ENCODE measurements around the gene SLC17A3. TPM values are rescaled to one million over a fixed set of nuclear protein-coding genes. Genes with fewer than 3 reads are reported as not detected.

Gene SLC17A3
- total RNA-seq, 5 donors from 2014 or later (not counting 1 experiment from before 2014, with no cell fraction given): 0.38 to 1.0 (median 0.67) TPM; not detected in 1

DNA sequence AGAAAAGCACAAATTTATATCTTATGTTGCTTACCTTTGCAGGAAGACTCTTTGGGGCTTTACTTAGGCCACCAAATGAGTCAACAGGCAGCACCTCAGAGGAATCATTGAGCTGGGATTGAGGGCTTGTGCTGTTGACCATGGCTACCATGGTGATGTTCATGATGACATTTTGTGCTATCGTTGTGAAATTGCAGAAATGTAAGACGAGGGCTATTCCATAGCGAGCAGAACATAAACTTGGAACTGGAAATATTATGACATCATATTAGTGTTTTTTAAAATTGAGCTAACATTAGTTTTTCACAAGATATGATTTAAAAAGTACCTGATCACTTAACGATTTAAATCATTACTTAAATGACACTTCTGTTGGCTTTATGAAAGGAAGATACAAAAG, 11.8 kb downstream of the SLC17A3 start:
- CTCF ChIA-PET: interaction anchor here in 1 of 2 donors (0.6 to 1.2 kb wide), 3 partner anchors 10 to 142 kb away, joined by 3 to 4 read pairs (median 4); no protein-coding TSS in a partner anchor
- WGBS (ENCODE audit: insufficient coverage): no CpG with 5 or more reads among the region's 4 CpGs
- Mint-ChIP-seq H3K9me3 (peaks cover 0 to 3% (median 0%) of the 10 kb centered on the region in 3 donors), H3K27ac (no peak overlapping the region), H3K4me3 (no peak overlapping the region), H3K36me3 (no peaks in the 10 kb centered on the region), H3K4me1 (peaks cover 25 to 42% (median 27%) of the 10 kb centered on the region in 3 donors), H3K27me3 (peaks cover 0 to 11% of the 10 kb centered on the region in 2 donors)
- no peak for ATAC-seq (replicated peaks in 1 of 4)
- Histone ChIP-seq H3K36me3 (ENCODE audit: control insufficient read depth in 2 of 2, extremely low read depth in 1 of 2, insufficient read depth in 1 of 2, low read length in 1 of 2) (no peaks in the 10 kb centered on the region), H3K27ac (ENCODE audit: low read length) (no peak overlapping the region), H3K4me3 (ENCODE audit: control insufficient read depth in 1 of 2, extremely low read depth in 1 of 2, low read length in 1 of 2) (no peak overlapping the region), H3K4me1 (ENCODE audit: control insufficient read depth in 1 of 2, extremely low read depth in 1 of 2, insufficient read depth in 2 of 2, low read length in 2 of 2) (peaks cover 10 to 11% of the 10 kb centered on the region in 2 experiments), H3K9me3 (no peaks in the 10 kb centered on the region), H3K27me3 (replicated peaks in 1 of 2; ENCODE audit: control insufficient read depth in 2 of 2, extremely low read depth in 1 of 2, insufficient read depth in 2 of 2, low read length in 1 of 2) (no peaks in the 10 kb centered on the region)
- POLR2A ChIA-PET: interaction anchor here in 1 of 2 donors (0.6 kb wide), 2 partner anchors 101 to 531 kb away, joined by 3 read pairs; no protein-coding TSS in a partner anchor
- DNase-seq: no peak

GRCh38 chr6:25852756-25853155, 21.3 kb downstream of the SLC17A3 start:
- Histone ChIP-seq H3K27ac (ENCODE audit: low read length) (no peak overlapping the region), H3K4me3 (ENCODE audit: control insufficient read depth in 1 of 2, extremely low read depth in 1 of 2, low read length in 1 of 2) (no peak overlapping the region), H3K36me3 (ENCODE audit: control insufficient read depth in 2 of 2, extremely low read depth in 1 of 2, insufficient read depth in 1 of 2, low read length in 1 of 2) (no peaks in the 10 kb centered on the region), H3K27me3 (replicated peaks in 1 of 2; ENCODE audit: control insufficient read depth in 2 of 2, extremely low read depth in 1 of 2, insufficient read depth in 2 of 2, low read length in 1 of 2) (peaks cover 0 to 3% of the 10 kb centered on the region in 2 experiments), H3K9me3 (no peaks in the 10 kb centered on the region), H3K4me1 (ENCODE audit: control insufficient read depth in 1 of 2, extremely low read depth in 1 of 2, insufficient read depth in 2 of 2, low read length in 2 of 2) (no peaks in the 10 kb centered on the region)
- no peaks in the 10 kb centered on the region for H3K9me3 Mint-ChIP-seq
- DNase-seq (no peak), ATAC-seq (replicated peaks in 1 of 4) (no peak)
- H3K36me3 Mint-ChIP-seq: no peaks in the 10 kb centered on the region
- ChIA-PET POLR2A (interaction anchor here in 1 of 2 donors (0.6 kb wide), 1 partner anchor 18 kb away, joined by 5 read pairs; no protein-coding TSS in a partner anchor), CTCF (no interaction called here)
- no peak overlapping the region for H3K4me3 Mint-ChIP-seq
- H3K27ac Mint-ChIP-seq: no peak overlapping the region
- H3K27me3 Mint-ChIP-seq: no peaks in the 10 kb centered on the region
- peaks cover 7 to 13% (median 12%) of the 10 kb centered on the region in 3 donors for H3K4me1 Mint-ChIP-seq

DNA sequence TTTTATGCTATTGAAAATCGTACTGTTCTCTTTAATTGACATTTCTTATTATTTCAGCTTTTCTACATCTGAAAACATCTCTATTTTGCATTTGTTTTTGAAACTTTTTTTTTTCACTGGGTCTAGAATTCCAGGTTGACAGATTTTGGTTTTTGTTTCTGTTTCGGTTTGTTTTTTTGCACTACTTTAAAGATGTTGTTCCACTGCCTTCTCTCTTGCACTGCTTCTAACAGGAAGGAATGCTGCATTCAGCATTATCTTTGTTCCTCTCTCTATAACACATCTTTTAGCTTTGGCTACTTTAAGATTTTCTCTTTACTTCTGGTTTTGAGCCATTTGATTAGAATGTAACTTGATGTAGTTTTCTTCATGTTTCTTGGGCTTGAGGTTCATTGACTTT, 22.1 kb downstream of the SLC17A3 start:
- no CpG with 5 or more reads among the region's 2 CpGs for WGBS (ENCODE audit: insufficient coverage)
- H3K27ac ChIP-seq (ENCODE audit: low read length): no peak overlapping the region
- Mint-ChIP-seq H3K4me1 (peaks cover 7 to 13% (median 12%) of the 10 kb centered on the region in 3 donors), H3K9me3 (no peaks in the 10 kb centered on the region), H3K4me3 (no peak overlapping the region), H3K36me3 (no peaks in the 10 kb centered on the region), H3K27me3 (peaks cover 0 to 4% of the 10 kb centered on the region in 2 donors), H3K27ac (peak overlapping the region; percentile 29 to 81)
- ChIA-PET POLR2A (interaction anchor here in 1 of 2 donors (0.7 kb wide), 1 partner anchor 48 kb away, joined by 4 read pairs; no protein-coding TSS in a partner anchor), CTCF (interaction anchor here in 1 of 2 donors (0.8 kb wide), 1 partner anchor 178 kb away, joined by 3 read pairs; no protein-coding TSS in a partner anchor)
- ATAC-seq (replicated peaks in 1 of 4) (no peak), DNase-seq (no peak)
- H3K4me1 ChIP-seq (ENCODE audit: control insufficient read depth in 1 of 2, extremely low read depth in 1 of 2, insufficient read depth in 2 of 2, low read length in 2 of 2): no peaks in the 10 kb centered on the region
- no peak overlapping the region for H3K4me3 ChIP-seq (ENCODE audit: control insufficient read depth in 1 of 2, extremely low read depth in 1 of 2, low read length in 1 of 2)
- peaks cover 0 to 3% of the 10 kb centered on the region in 2 experiments for H3K27me3 ChIP-seq (replicated peaks in 1 of 2; ENCODE audit: control insufficient read depth in 2 of 2, extremely low read depth in 1 of 2, insufficient read depth in 2 of 2, low read length in 1 of 2)
- no peaks in the 10 kb centered on the region for H3K9me3 ChIP-seq
- no peaks in the 10 kb centered on the region for H3K36me3 ChIP-seq (ENCODE audit: control insufficient read depth in 2 of 2, extremely low read depth in 1 of 2, insufficient read depth in 1 of 2, low read length in 1 of 2)

- Mint-ChIP-seq H3K36me3 (no peaks in the 10 kb centered on the region), H3K4me1 (no peaks in the 10 kb centered on the region), H3K27ac (no peak overlapping the region), H3K4me3 (no peak overlapping the region), H3K27me3 (peaks cover 2 to 13% of the 10 kb centered on the region in 2 donors), H3K9me3 (no peaks in the 10 kb centered on the region)
- no peak for ATAC-seq (replicated peaks in 1 of 4)
- Histone ChIP-seq H3K4me1 (ENCODE audit: control insufficient read depth in 1 of 2, extremely low read depth in 1 of 2, insufficient read depth in 2 of 2, low read length in 2 of 2) (no peaks in the 10 kb centered on the region), H3K36me3 (ENCODE audit: control insufficient read depth in 2 of 2, extremely low read depth in 1 of 2, insufficient read depth in 1 of 2, low read length in 1 of 2) (no peaks in the 10 kb centered on the region), H3K27me3 (replicated peaks in 1 of 2; ENCODE audit: control insufficient read depth in 2 of 2, extremely low read depth in 1 of 2, insufficient read depth in 2 of 2, low read length in 1 of 2) (no peaks in the 10 kb centered on the region), H3K4me3 (ENCODE audit: control insufficient read depth in 1 of 2, extremely low read depth in 1 of 2, low read length in 1 of 2) (no peak overlapping the region), H3K27ac (ENCODE audit: low read length) (no peak overlapping the region), H3K9me3 (no peaks in the 10 kb centered on the region)
- CTCF ChIA-PET: no interaction called here
- POLR2A ChIA-PET: no interaction called here
- DNase-seq: no peak
- 83% methylated on average over 1 of the region's 2 CpGs for WGBS (ENCODE audit: insufficient coverage)
Measured at GRCh38 chr6:25844518-25844917, 29.5 kb downstream of the SLC17A3 start.

- Mint-ChIP-seq H3K27me3 (peaks cover 2 to 18% of the 10 kb centered on the region in 2 donors), H3K9me3 (no peaks in the 10 kb centered on the region), H3K4me1 (no peaks in the 10 kb centered on the region), H3K27ac (no peak overlapping the region), H3K4me3 (no peak overlapping the region), H3K36me3 (no peaks in the 10 kb centered on the region)
- ChIA-PET CTCF (no interaction called here), POLR2A (no interaction called here)
- H3K36me3 ChIP-seq (ENCODE audit: control insufficient read depth in 2 of 2, extremely low read depth in 1 of 2, insufficient read depth in 1 of 2, low read length in 1 of 2): no peaks in the 10 kb centered on the region
- H3K4me3 ChIP-seq (ENCODE audit: control insufficient read depth in 1 of 2, extremely low read depth in 1 of 2, low read length in 1 of 2): no peak overlapping the region
- WGBS (ENCODE audit: insufficient coverage): no CpG with 5 or more reads among the region's 1 CpG
- no peaks in the 10 kb centered on the region for H3K27me3 ChIP-seq (replicated peaks in 1 of 2; ENCODE audit: control insufficient read depth in 2 of 2, extremely low read depth in 1 of 2, insufficient read depth in 2 of 2, low read length in 1 of 2)
- no peak overlapping the region for H3K27ac ChIP-seq (ENCODE audit: low read length)
- ATAC-seq (replicated peaks in 1 of 4) (no peak), DNase-seq (no peak)
- no peaks in the 10 kb centered on the region for H3K4me1 ChIP-seq (ENCODE audit: control insufficient read depth in 1 of 2, extremely low read depth in 1 of 2, insufficient read depth in 2 of 2, low read length in 2 of 2)
- no peaks in the 10 kb centered on the region for H3K9me3 ChIP-seq
Measured at GRCh38 chr6:25842526-25842925, 31.5 kb downstream of the SLC17A3 start.

DNA sequence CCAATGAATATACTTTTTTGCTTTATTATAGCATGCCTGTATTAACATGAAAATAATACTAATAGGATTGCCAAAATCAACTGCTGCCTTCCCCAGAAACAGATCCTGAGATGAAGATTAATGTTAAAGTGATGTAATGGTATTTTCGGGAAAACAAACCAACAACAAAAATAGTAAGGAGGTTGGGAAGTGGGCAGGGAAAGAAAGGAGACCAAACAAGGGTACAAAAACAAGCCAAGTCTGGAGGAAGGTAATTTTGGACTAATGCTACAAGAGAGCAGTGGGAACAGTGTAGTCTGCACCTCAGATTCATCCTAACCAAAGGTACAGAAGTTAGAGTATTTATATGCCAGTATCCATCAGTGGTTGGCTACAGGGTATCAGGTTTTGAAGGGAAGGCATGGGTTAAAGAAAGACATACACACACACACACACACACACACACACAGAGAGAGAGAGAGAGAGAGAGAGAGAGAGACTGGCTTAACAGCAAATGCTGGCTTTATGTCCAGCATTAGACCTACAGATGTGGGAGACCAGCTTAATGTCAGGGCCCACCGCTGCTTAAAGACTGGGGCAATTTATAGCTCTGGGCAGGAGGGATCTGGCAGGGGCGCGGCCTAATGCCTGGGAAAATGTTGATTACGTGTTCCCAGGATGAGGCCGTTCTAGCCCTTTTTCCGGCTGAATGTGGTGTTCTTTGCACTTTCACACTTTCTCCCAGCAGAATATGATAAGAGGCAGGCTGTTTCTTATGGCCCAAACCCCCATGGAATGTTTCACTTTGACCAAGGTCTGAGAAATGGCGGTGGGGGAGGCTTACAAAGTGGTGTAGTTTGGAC, 38.4 kb downstream of the SLC17A3 start:
- Mint-ChIP-seq H3K9me3 (no peaks in the 10 kb centered on the region), H3K27me3 (peaks cover 5 to 15% of the 10 kb centered on the region in 2 donors), H3K36me3 (no peaks in the 10 kb centered on the region), H3K27ac (no peak overlapping the region), H3K4me1 (no peaks in the 10 kb centered on the region), H3K4me3 (no peak overlapping the region)
- Histone ChIP-seq H3K27me3 (replicated peaks in 1 of 2; ENCODE audit: control insufficient read depth in 2 of 2, extremely low read depth in 1 of 2, insufficient read depth in 2 of 2, low read length in 1 of 2) (no peaks in the 10 kb centered on the region), H3K36me3 (ENCODE audit: control insufficient read depth in 2 of 2, extremely low read depth in 1 of 2, insufficient read depth in 1 of 2, low read length in 1 of 2) (no peaks in the 10 kb centered on the region), H3K4me3 (ENCODE audit: control insufficient read depth in 1 of 2, extremely low read depth in 1 of 2, low read length in 1 of 2) (no peak overlapping the region), H3K27ac (ENCODE audit: low read length) (no peak overlapping the region), H3K4me1 (ENCODE audit: control insufficient read depth in 1 of 2, extremely low read depth in 1 of 2, insufficient read depth in 2 of 2, low read length in 2 of 2) (no peaks in the 10 kb centered on the region), H3K9me3 (no peaks in the 10 kb centered on the region)
- POLR2A ChIA-PET: no interaction called here
- DNase-seq: no peak
- CTCF ChIA-PET: no interaction called here
- no peak for ATAC-seq (replicated peaks in 1 of 4)
- 87% methylated on average over 7 of the region's 8 CpGs for WGBS (ENCODE audit: insufficient coverage)
